HepG2 (cell line): ENCODE measurements around the gene HOXD3. TPM values are rescaled to one million over a fixed set of nuclear protein-coding genes. Genes with fewer than 3 reads are reported as not detected.
A peak's percentile ranks its signal among the peaks of the same experiment; 100 is the strongest.

ENCODE experiments used
- AGO1 ChIP-seq: fragments of 200-400 bp; formaldehyde crosslinking; IDR thresholded peaks from 2 replicates; pipeline ENCODE4 v1.6.1; 2017; ENCODE audit warnings: mild to moderate bottlenecking, low read depth, low read length, moderate library complexity; ENCODE audit not compliant: poor library complexity, severe bottlenecking
- EEA1 ChIP-seq: sonication (generic); formaldehyde crosslinking; IDR thresholded peaks from 2 replicates; pipeline ENCODE4 v1.5.1; 2020; ENCODE audit warnings: mild to moderate bottlenecking, missing genetic modification reagents, borderline replicate concordance
- ELF3 ChIP-seq: IDR thresholded peaks from 2 replicates; pipeline ENCODE4 v1.6.1; 2016; ENCODE audit warnings: missing genetic modification reagents, missing compliant biosample characterization
- GABPB1 ChIP-seq: IDR thresholded peaks from 2 replicates; pipeline ENCODE4 v1.6.1; 2016; ENCODE audit warnings: mild to moderate bottlenecking, missing genetic modification reagents, moderate library complexity, missing compliant biosample characterization
- NFRKB ChIP-seq: fragments of 450-650 bp; IDR thresholded peaks from 2 replicates; pipeline ENCODE4 v1.6.1; 2017
- NR2F1 ChIP-seq, 2 experiments: fragments of 450-650 bp in 1 of 2; formaldehyde crosslinking in 1 of 2; IDR thresholded peaks; 2 replicates each; pipeline versions ENCODE4 v1.5.0 to v1.6.1; 2016 to 2020; ENCODE audit warnings: mild to moderate bottlenecking in 1 of 2, missing compliant biosample characterization in 1 of 2, missing genetic modification reagents in 1 of 2, moderate library complexity in 1 of 2
- NR3C1 ChIP-seq: sonication (generic); formaldehyde crosslinking; IDR thresholded peaks from 2 replicates; pipeline ENCODE4 v1.4.0; 2020; ENCODE audit warnings: missing genetic modification reagents
- RAD21 ChIP-seq: fragments of 450-650 bp; formaldehyde crosslinking; IDR thresholded peaks from 2 replicates; pipeline ENCODE4 v1.5.0; 2020; ENCODE audit warnings: mild to moderate bottlenecking
- SIN3A ChIP-seq: IDR thresholded peaks from 2 replicates; pipeline ENCODE4 v1.6.1; 2011; ENCODE audit warnings: low read depth, mild to moderate bottlenecking, control low read depth, low read length, borderline replicate concordance
- TCF7L2 ChIP-seq: IDR thresholded peaks from 2 replicates; pipeline ENCODE4 v1.6.1; 2011; ENCODE audit warnings: mild to moderate bottlenecking, low read depth, low read length, moderate library complexity
- ZFP37 ChIP-seq: sonication (generic); formaldehyde crosslinking; IDR thresholded peaks from 2 replicates; pipeline ENCODE4 v1.4.0; 2020; ENCODE audit warnings: missing genetic modification reagents, borderline replicate concordance
- ZNF496 ChIP-seq: sonication (generic); formaldehyde crosslinking; IDR thresholded peaks from 2 replicates; pipeline ENCODE4 v1.8.1; 2023; ENCODE audit warnings: mild to moderate bottlenecking, moderate library complexity, missing genetic modification reagents; ENCODE audit not compliant: insufficient replicate concordance
- ZNF564 ChIP-seq: sonication (generic); formaldehyde crosslinking; IDR thresholded peaks from 2 replicates; pipeline ENCODE4 v1.8.1; 2023; ENCODE audit warnings: mild to moderate bottlenecking, missing genetic modification reagents
- ZNF567 ChIP-seq: sonication (generic); formaldehyde crosslinking; IDR thresholded peaks from 2 replicates; pipeline ENCODE4 v1.8.1; 2023; ENCODE audit warnings: mild to moderate bottlenecking, missing genetic modification reagents, borderline replicate concordance
- ZNF747 ChIP-seq: sonication (generic); formaldehyde crosslinking; IDR thresholded peaks from 2 replicates; pipeline ENCODE4 v1.8.1; 2023; ENCODE audit warnings: missing genetic modification reagents, mild to moderate bottlenecking, borderline replicate concordance
- ZNF777 ChIP-seq: sonication (generic); formaldehyde crosslinking; IDR thresholded peaks from 2 replicates; pipeline ENCODE4 v1.4.0; 2020; ENCODE audit warnings: missing genetic modification reagents
- ZNF781 ChIP-seq: sonication (generic); formaldehyde crosslinking; IDR thresholded peaks from 2 replicates; pipeline ENCODE4 v1.5.1; 2020; ENCODE audit warnings: borderline replicate concordance, mild to moderate bottlenecking, missing genetic modification reagents; ENCODE audit errors: not compliant biosample characterization
- ZSCAN31 ChIP-seq: sonication (generic); formaldehyde crosslinking; IDR thresholded peaks from 2 replicates; pipeline ENCODE4 v1.5.0; 2020; ENCODE audit warnings: low read depth, mild to moderate bottlenecking, missing genetic modification reagents
- polyA plus RNA-seq, 8 experiments: library from polyadenylated mRNA; depleted of rRNA in 3 of 8; stranded (reverse) in 7 of 8; unstranded in 1 of 8; fragments of >200 nt; fragmentation: Illumina TruSeq in 4 of 8; extraction: Trizol in 4 of 8; gene quantifications; 2 replicates each; pipeline versions ENCODE4 v1.2.1 to v1.2.3, GENCODE V29; 2011 to 2016; ENCODE audit warnings: low read depth in 4 of 8, missing spikeins in 1 of 8, mixed read lengths in 1 of 8; ENCODE audit not compliant: insufficient read depth in 1 of 8
- total RNA-seq, 5 experiments: library from RNA; depleted of rRNA; stranded (reverse); fragments of >200 nt; fragmentation: Illumina TruSeq; extraction: Trizol; gene quantifications; 2 replicates each; pipeline ENCODE4 v1.2.3, GENCODE V29; 2016; ENCODE audit warnings: low read depth in 1 of 5
- TF ChIP-seq, protein P1 (sequence below): sonication (generic); formaldehyde crosslinking; IDR thresholded peaks from 2 replicates; pipeline ENCODE4 v1.5.0; 2020; ENCODE audit warnings: missing genetic modification reagents
- TF ChIP-seq, protein P2 (sequence below): sonication (generic); formaldehyde crosslinking; IDR thresholded peaks from 2 replicates; pipeline ENCODE4 v1.5.0; 2020; ENCODE audit warnings: mild to moderate bottlenecking, low read depth, missing genetic modification reagents, borderline replicate concordance
- TF ChIP-seq, protein P3 (sequence below): sonication (generic); formaldehyde crosslinking; IDR thresholded peaks from 2 replicates; pipeline ENCODE4 v1.8.1; 2022; ENCODE audit warnings: mild to moderate bottlenecking, missing genetic modification reagents
- TF ChIP-seq, protein P4 (sequence below): sonication (generic); formaldehyde crosslinking; IDR thresholded peaks from 2 replicates; pipeline ENCODE4 v1.9.0; 2021; ENCODE audit warnings: missing genetic modification reagents, borderline replicate concordance
- TF ChIP-seq, protein P5 (sequence below): sonication (generic); formaldehyde crosslinking; conservative IDR thresholded peaks from 2 replicates; pipeline ENCODE4 v1.4.0; 2020; ENCODE audit warnings: missing genetic modification reagents

The HOXD3 gene
- total and polyA plus RNA-seq, 2 of the 13 experiments (the other 11 are each of a cell fraction or from before 2014, with no cell fraction given), result 0.05 to 0.09 TPM

DNA sequence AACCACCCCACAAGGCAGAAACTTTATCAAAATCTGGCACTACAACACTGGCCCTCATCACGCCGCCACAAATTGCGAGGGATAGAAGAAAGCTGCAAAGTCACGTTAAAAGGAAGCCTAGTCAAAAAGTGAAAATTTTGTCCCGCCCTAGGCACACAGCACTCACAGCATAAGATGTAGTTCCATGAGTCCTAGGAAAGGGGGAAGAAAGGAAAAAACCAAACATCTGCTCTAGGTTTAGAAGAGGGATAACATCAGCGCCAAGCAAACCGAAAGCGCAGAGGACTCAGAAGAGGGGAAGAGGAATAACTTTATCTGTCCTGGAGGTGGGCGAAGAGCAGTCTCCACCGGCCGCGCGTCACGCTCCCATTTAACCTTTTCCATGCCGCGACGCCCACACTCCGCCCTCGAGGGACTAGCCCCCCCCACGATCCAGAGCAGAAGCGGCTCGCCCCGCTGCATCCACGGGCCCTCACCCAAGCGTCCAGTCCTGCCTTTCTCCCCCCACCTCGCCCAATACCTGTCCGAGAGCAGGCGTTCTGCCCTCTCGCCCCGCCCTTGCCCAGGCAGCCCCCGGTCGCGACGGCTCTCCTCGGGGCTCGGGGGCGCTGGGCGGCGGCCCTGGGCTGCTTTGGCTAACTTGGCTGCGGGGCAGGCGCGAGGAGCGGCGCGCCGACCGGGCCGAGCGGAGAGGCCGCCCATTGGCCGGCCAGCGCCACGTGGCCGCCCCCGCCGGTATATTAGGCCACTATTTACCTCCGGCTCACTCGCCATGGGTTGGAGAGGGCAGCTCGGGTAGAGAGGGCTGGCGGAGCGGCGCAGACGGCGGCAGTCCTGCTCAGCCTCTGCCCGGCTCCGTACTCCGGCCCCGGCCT is 31.0 kb downstream of the HOXD3 start, which contains the start of gene HOXD1 (continued):
- no peak for TF ChIP-seq ZFP37 (CRISPR knock-in tag)
- no peak for TF ChIP-seq ZNF496 (CRISPR knock-in tag)
- TF ChIP-seq GABPB1 (CRISPR knock-in tag), result peak; percentile 33
- TF ChIP-seq NFRKB, result no peak
- peak; percentile 56; the same call in 1 of the 2 replicates for TF ChIP-seq EEA1 (CRISPR knock-in tag)
- TF ChIP-seq, protein P1, sequence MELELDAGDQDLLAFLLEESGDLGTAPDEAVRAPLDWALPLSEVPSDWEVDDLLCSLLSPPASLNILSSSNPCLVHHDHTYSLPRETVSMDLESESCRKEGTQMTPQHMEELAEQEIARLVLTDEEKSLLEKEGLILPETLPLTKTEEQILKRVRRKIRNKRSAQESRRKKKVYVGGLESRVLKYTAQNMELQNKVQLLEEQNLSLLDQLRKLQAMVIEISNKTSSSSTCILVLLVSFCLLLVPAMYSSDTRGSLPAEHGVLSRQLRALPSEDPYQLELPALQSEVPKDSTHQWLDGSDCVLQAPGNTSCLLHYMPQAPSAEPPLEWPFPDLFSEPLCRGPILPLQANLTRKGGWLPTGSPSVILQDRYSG (CRISPR knock-in tag), result peak; percentile 72
- peak; percentile 85; the same call in 1 of the 2 replicates for TF ChIP-seq ZNF747 (CRISPR knock-in tag)
- TF ChIP-seq SIN3A, result peak; percentile 59; the same call in 1 of the 2 replicates
- TF ChIP-seq, protein P2, sequence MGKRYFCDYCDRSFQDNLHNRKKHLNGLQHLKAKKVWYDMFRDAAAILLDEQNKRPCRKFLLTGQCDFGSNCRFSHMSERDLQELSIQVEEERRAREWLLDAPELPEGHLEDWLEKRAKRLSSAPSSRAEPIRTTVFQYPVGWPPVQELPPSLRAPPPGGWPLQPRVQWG (CRISPR knock-in tag), result no peak
- peak; percentile 34; the same call in 1 of the 2 replicates for TF ChIP-seq RAD21
- TF ChIP-seq ZNF781 (CRISPR knock-in tag), result no peak
- no peak for TF ChIP-seq TCF7L2
- TF ChIP-seq ELF3 (CRISPR knock-in tag), result peak; percentile 10; the same call in 1 of the 2 replicates
- TF ChIP-seq ZNF567 (CRISPR knock-in tag), result no peak
- no peak for TF ChIP-seq NR3C1 (CRISPR knock-in tag)
- peak; percentile 54; the same call in 1 of the 2 replicates for TF ChIP-seq ZSCAN31 (CRISPR knock-in tag)
- peak; percentile 88 for TF ChIP-seq ZNF777 (CRISPR knock-in tag)
- TF ChIP-seq ZNF564 (CRISPR knock-in tag), result peak; percentile 87; the same call in 1 of the 2 replicates
- TF ChIP-seq, protein P3, sequence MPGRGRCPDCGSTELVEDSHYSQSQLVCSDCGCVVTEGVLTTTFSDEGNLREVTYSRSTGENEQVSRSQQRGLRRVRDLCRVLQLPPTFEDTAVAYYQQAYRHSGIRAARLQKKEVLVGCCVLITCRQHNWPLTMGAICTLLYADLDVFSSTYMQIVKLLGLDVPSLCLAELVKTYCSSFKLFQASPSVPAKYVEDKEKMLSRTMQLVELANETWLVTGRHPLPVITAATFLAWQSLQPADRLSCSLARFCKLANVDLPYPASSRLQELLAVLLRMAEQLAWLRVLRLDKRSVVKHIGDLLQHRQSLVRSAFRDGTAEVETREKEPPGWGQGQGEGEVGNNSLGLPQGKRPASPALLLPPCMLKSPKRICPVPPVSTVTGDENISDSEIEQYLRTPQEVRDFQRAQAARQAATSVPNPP, result no peak
- TF ChIP-seq, protein P4, sequence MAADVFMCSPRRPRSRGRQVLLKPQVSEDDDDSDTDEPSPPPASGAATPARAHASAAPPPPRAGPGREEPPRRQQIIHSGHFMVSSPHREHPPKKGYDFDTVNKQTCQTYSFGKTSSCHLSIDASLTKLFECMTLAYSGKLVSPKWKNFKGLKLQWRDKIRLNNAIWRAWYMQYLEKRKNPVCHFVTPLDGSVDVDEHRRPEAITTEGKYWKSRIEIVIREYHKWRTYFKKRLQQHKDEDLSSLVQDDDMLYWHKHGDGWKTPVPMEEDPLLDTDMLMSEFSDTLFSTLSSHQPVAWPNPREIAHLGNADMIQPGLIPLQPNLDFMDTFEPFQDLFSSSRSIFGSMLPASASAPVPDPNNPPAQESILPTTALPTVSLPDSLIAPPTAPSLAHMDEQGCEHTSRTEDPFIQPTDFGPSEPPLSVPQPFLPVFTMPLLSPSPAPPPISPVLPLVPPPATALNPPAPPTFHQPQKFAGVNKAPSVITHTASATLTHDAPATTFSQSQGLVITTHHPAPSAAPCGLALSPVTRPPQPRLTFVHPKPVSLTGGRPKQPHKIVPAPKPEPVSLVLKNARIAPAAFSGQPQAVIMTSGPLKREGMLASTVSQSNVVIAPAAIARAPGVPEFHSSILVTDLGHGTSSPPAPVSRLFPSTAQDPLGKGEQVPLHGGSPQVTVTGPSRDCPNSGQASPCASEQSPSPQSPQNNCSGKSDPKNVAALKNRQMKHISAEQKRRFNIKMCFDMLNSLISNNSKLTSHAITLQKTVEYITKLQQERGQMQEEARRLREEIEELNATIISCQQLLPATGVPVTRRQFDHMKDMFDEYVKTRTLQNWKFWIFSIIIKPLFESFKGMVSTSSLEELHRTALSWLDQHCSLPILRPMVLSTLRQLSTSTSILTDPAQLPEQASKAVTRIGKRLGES, result peak; percentile 54; the same call in 1 of the 2 replicates
- no peak for TF ChIP-seq NR2F1 (CRISPR knock-in tag; IDR thresholded peaks at IDR 0.05)
- no peak for TF ChIP-seq AGO1
- TF ChIP-seq, protein P5, sequence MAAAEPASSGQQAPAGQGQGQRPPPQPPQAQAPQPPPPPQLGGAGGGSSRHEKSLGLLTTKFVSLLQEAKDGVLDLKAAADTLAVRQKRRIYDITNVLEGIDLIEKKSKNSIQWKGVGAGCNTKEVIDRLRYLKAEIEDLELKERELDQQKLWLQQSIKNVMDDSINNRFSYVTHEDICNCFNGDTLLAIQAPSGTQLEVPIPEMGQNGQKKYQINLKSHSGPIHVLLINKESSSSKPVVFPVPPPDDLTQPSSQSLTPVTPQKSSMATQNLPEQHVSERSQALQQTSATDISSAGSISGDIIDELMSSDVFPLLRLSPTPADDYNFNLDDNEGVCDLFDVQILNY (CRISPR knock-in tag), result no peak
